Kidney epithelial cell (primary cell): Measurements from ENCODE around the gene CXXC4. TPM values are rescaled to one million over a fixed set of nuclear protein-coding genes. Genes with fewer than 3 reads are reported as not detected.
A peak's percentile ranks its signal among the peaks of the same experiment; 100 is the strongest.

Source experiments
- DNase-seq: peaks from one replicate; pipeline ENCODE4 v3.0.0-alpha.2; 2010; ENCODE audit warnings: low read depth
- H3K27me3 ChIP-seq: 2 replicates; pipeline ENCODE4 v1.6.0; 2011; ENCODE audit warnings: low read length; ENCODE audit not compliant: control insufficient read depth, insufficient read depth
- H3K36me3 ChIP-seq: 2 replicates; pipeline ENCODE4 v1.5.1; 2011; ENCODE audit warnings: low read length; ENCODE audit not compliant: control insufficient read depth, insufficient read depth
- H3K4me3 ChIP-seq: 2 replicates; pipeline ENCODE4 v1.5.1; 2011; ENCODE audit warnings: low read depth, mild to moderate bottlenecking, control low read depth, low read length
- CTCF ChIP-seq: IDR thresholded peaks from 2 replicates; pipeline ENCODE4 v1.5.1; 2011; ENCODE audit warnings: mild to moderate bottlenecking, moderate library complexity, low read length, control low read depth, inconsistent platforms; ENCODE audit not compliant: insufficient read depth, poor library complexity, severe bottlenecking
- total RNA-seq: library from RNA; depleted of rRNA; stranded (reverse); fragments of >200 nt; gene quantifications from 2 replicates; pipeline ENCODE4 v1.2.3, GENCODE V29; 2015

The CXXC4 gene
- total RNA-seq, 1 donor from 2014 or later, result 0.50 TPM

- Histone ChIP-seq H3K4me3 (no peak overlapping the region), H3K36me3 (no peaks in the 10 kb centered on the region)
- no peak for DNase-seq
Observed at GRCh38 chr4:104465201-104465600, 29.5 kb downstream of the CXXC4 start.

GRCh38 chr4:104462641-104463040 is 32.1 kb downstream of the CXXC4 start:
- Histone ChIP-seq H3K36me3 (no peaks in the 10 kb centered on the region), H3K27me3 (no peaks in the 10 kb centered on the region), H3K4me3 (no peak overlapping the region)
- no peak for DNase-seq
- no peak for TF ChIP-seq CTCF

More at GRCh38 chr4:104465201-104465600, 29.5 kb downstream of the CXXC4 start:
- H3K27me3 ChIP-seq, result no peaks in the 10 kb centered on the region
- TF ChIP-seq CTCF, result no peak

- Histone ChIP-seq H3K36me3 (no peaks in the 10 kb centered on the region), H3K4me3 (no peak overlapping the region), H3K27me3 (no peaks in the 10 kb centered on the region)
- TF ChIP-seq CTCF, result no peak
- DNase-seq, result no peak
Observed at GRCh38 chr4:104457308-104457981, 37.2 kb downstream of the CXXC4 start.

- no peaks in the 10 kb centered on the region for H3K36me3 ChIP-seq
- no peaks in the 10 kb centered on the region for H3K27me3 ChIP-seq
- H3K4me3 ChIP-seq, result no peak overlapping the region
- no peak for DNase-seq
- peak; percentile 49 for TF ChIP-seq CTCF
Observed at GRCh38 chr4:104451573-104451972, 43.1 kb downstream of the CXXC4 start.

GRCh38 chr4:104449537-104449936 is 45.2 kb downstream of the CXXC4 start:
- H3K4me3 ChIP-seq, result no peak overlapping the region
- no peaks in the 10 kb centered on the region for H3K36me3 ChIP-seq
- no peaks in the 10 kb centered on the region for H3K27me3 ChIP-seq
- DNase-seq, result no peak
- TF ChIP-seq CTCF, result no peak

- Histone ChIP-seq H3K4me3 (no peak overlapping the region), H3K36me3 (no peaks in the 10 kb centered on the region), H3K27me3 (no peaks in the 10 kb centered on the region)
- DNase-seq, result no peak
- TF ChIP-seq CTCF, result no peak
Observed at GRCh38 chr4:104447294-104447693, 47.4 kb downstream of the CXXC4 start.
